A673 (cell line): ENCODE measurements around the gene ASPG. TPM values are rescaled to one million over a fixed set of nuclear protein-coding genes. Genes with fewer than 3 reads are reported as not detected.

Experiments used
- BruUV-seq: library from RNA; stranded (reverse); fragments of 400-500 nt; replicated peaks from 2 replicates; lab custom pipeline; 2021; lab: Mats Ljungman, UMichigan
- CTCF ChIA-PET: fragments of 300-600 bp; sonication (Branson Sonifier 250); formaldehyde crosslinking; loops from one replicate; lab custom pipeline; 2022; ENCODE audit warnings: antibody characterized with exemption; lab: Charles Lee
- POLR2A ChIA-PET: fragments of 300-600 bp; sonication (Branson Sonifier 250); formaldehyde crosslinking; loops from one replicate; lab custom pipeline; 2022; ENCODE audit warnings: antibody characterized with exemption; ENCODE audit not compliant: low non-redundant PET; lab: Charles Lee
- DNase-seq: peaks from one replicate; pipeline ENCODE4 v3.0.0-alpha.2; 2015; ENCODE audit warnings: low spot score
- H3K27ac ChIP-seq: fragments of 200-600 bp; sonication (generic); 2 replicates; pipeline ENCODE4 v1.5.1; 2016; ENCODE audit warnings: mixed run types, low read depth, mild to moderate bottlenecking, mixed read lengths, antibody characterized with exemption, low read length; ENCODE audit not compliant: poor library complexity, severe bottlenecking
- H3K27me3 ChIP-seq: fragments of 200-600 bp; sonication (generic); replicated peaks from 2 replicates; pipeline ENCODE4 v1.6.1; 2017; ENCODE audit warnings: mixed run types, low read depth, mild to moderate bottlenecking, mixed read lengths, antibody characterized with exemption, low read length; ENCODE audit not compliant: insufficient read depth, poor library complexity
- H3K36me3 ChIP-seq: fragments of 200-600 bp; sonication (generic); 2 replicates; pipeline ENCODE4 v1.6.1; 2016; ENCODE audit warnings: mixed run types, mild to moderate bottlenecking, mixed read lengths, antibody characterized with exemption, low read length; ENCODE audit not compliant: insufficient read depth, poor library complexity, severe bottlenecking
- H3K4me1 ChIP-seq: fragments of 200-600 bp; sonication (generic); 2 replicates; pipeline ENCODE4 v1.6.1; 2017; ENCODE audit warnings: mixed run types, mild to moderate bottlenecking, mixed read lengths, antibody characterized with exemption, low read length; ENCODE audit not compliant: insufficient read depth, poor library complexity, severe bottlenecking
- H3K4me3 ChIP-seq: fragments of 200-600 bp; sonication (generic); 2 replicates; pipeline ENCODE4 v1.5.1; 2016; ENCODE audit warnings: low read depth, mixed run types, mild to moderate bottlenecking, mixed read lengths, low read length; ENCODE audit not compliant: poor library complexity, severe bottlenecking
- H3K9me3 ChIP-seq: fragments of 200-600 bp; sonication (generic); 2 replicates; pipeline ENCODE4 v1.6.1; 2016; ENCODE audit warnings: mixed run types, low read depth, mild to moderate bottlenecking, mixed read lengths, antibody characterized with exemption, low read length; ENCODE audit not compliant: poor library complexity, severe bottlenecking
- CTCF ChIP-seq: fragments of 300-800, 200-600 bp; sonication (generic); conservative IDR thresholded peaks from 2 replicates; pipeline ENCODE4 v1.5.1; 2017; ENCODE audit warnings: low read depth, mild to moderate bottlenecking, antibody characterized with exemption, low read length, moderate library complexity, mixed read lengths
- EZH2 ChIP-seq: fragments of 200-600 bp; sonication (generic); IDR thresholded peaks from 2 replicates; pipeline ENCODE4 v1.6.1; 2017; ENCODE audit warnings: borderline replicate concordance, low read depth, mild to moderate bottlenecking, mixed read lengths, antibody characterized with exemption, low read length; ENCODE audit not compliant: poor library complexity, severe bottlenecking
- intact Hi-C: fragments of 100-400 bp; cut with micrococcal nuclease; formaldehyde crosslinking; loops from one replicate; pipeline ENCODE4 v1.10.0; 2022; ENCODE audit not compliant: unreplicated experiment
- total RNA-seq: library from RNA; stranded (reverse); gene quantifications from 2 replicates; pipeline ENCODE4 v1.2.3, GENCODE V29; 2021

ASPG gene
- total RNA-seq, 1 experiment from 2014 or later, result not detected

GRCh38 chr14:104151026-104151381 lies 65.5 kb downstream of the ASPG start:
- Histone ChIP-seq H3K4me3 (no peak overlapping the region), H3K27ac (no peak overlapping the region), H3K36me3 (no peaks in the 10 kb centered on the region), H3K4me1 (peaks cover 23% of the 10 kb centered on the region), H3K9me3 (no peaks in the 10 kb centered on the region), H3K27me3 (no peaks in the 10 kb centered on the region)
- intact Hi-C loops, result no loop called here
- POLR2A ChIA-PET, result no interaction called here
- no TSS peak for BruUV-seq
- CTCF ChIA-PET, result no interaction called here
- DNase-seq, result no peak
- no peak for TF ChIP-seq CTCF
- no peak for TF ChIP-seq EZH2

DNA sequence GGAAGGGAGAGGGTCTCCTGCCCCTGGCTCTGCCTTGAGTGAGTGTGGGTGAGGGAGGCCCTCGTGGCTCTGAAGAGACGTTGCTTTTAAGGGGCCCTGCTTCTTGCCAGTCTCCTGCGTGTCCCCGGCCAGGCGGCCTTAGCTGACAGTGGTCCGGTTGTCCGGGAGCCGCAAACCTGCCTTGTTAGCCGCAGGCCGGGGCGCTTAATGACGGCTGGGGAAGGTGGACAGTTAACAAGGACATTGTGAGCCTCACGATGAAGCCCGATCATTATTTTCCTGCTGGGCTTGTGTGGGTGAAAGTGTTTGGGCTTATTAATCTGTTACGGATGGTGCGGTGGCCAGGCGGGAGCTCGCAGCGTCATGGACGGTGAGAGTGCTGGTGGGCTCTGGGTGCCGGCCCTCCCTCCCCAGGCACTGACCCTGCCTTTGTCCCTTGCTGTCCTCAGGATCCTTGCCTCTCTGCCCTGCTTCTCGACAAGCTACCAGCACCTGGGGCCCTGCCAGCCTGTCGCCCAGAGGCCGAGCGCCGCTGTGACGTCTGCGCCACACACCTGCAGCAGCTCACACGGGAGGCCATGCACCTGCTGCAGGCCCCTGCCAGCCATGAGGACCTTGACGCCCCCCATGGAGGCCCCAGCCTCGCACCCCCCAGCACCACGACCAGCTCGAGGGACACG lies 66.2 kb downstream of the ASPG start:
- POLR2A ChIA-PET, result no interaction called here
- Histone ChIP-seq H3K4me3 (no peak overlapping the region), H3K27ac (no peak overlapping the region), H3K4me1 (peaks cover 23% of the 10 kb centered on the region), H3K9me3 (no peaks in the 10 kb centered on the region), H3K27me3 (no peaks in the 10 kb centered on the region), H3K36me3 (no peaks in the 10 kb centered on the region)
- no peak for DNase-seq
- BruUV-seq, result no TSS peak
- CTCF ChIA-PET, result no interaction called here
- intact Hi-C loops, result no loop called here
- TF ChIP-seq CTCF (no peak), EZH2 (no peak)

DNA sequence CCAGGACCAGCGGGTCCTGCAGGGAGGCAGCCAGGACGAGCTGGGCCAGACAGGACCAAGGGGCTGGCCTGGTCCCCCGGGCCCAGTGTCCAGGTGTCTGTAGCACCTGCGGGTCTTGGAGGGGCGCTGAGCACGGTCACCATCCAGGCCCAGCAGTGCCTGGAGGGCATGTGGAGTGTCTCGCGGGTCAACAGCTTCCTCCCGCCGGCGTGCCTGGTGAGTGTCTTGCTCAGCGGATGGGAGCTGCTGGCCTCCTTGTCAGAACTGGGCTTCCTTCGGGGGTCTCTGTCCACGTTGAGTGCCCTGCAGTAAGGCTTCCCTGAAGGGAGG lies 66.7 kb downstream of the ASPG start:
- intact Hi-C loops, result no loop called here
- TF ChIP-seq CTCF (no peak), EZH2 (no peak)
- no peaks in the 10 kb centered on the region for H3K9me3 ChIP-seq
- H3K36me3 ChIP-seq, result no peaks in the 10 kb centered on the region
- no TSS peak for BruUV-seq
- no peak overlapping the region for H3K27ac ChIP-seq
- POLR2A ChIA-PET, result no interaction called here
- CTCF ChIA-PET, result no interaction called here
- H3K4me1 ChIP-seq, result peaks cover 23% of the 10 kb centered on the region
- no peak overlapping the region for H3K4me3 ChIP-seq
- DNase-seq, result no peak
- no peaks in the 10 kb centered on the region for H3K27me3 ChIP-seq
